ENCODE measurements around the gene UNC13B.
"Not testable (repeated sequence)": the region's sequence is repeated elsewhere in the genome, so short reads cannot be mapped to it uniquely, and the experiment has no call there.

Gene UNC13B

GRCh38 chr9:35229066-35229778, 67.4 kb downstream of the UNC13B start:
- peak; percentile 71 for DNase-seq

- DNase-seq: no peak
These were observed 68.0 kb downstream of the UNC13B start for GRCh38 chr9:35229779-35230143.

GRCh38 chr9:35232867-35233544, 71.2 kb downstream of the UNC13B start:
- peak; percentile 52 for DNase-seq

- DNase-seq: no peak
These were observed 74.9 kb downstream of the UNC13B start for GRCh38 chr9:35236692-35237091.

GRCh38 chr9:35237311-35237710, 75.5 kb downstream of the UNC13B start:
- peak; percentile 80 for DNase-seq

- DNase-seq: not testable (repeated sequence)
These were observed 84.1 kb downstream of the UNC13B start for GRCh38 chr9:35245945-35246344.

- DNase-seq: no peak
These were observed 91.3 kb downstream of the UNC13B start for GRCh38 chr9:35253075-35253474.

- DNase-seq: peak; percentile 81
These were observed 92.4 kb downstream of the UNC13B start for GRCh38 chr9:35254237-35254636.

GRCh38 chr9:35254984-35255857, 93.4 kb downstream of the UNC13B start:
- DNase-seq: no peak

- DNase-seq: peak; percentile 70
These were observed 96.3 kb downstream of the UNC13B start for GRCh38 chr9:35257986-35258659.

- DNase-seq: peak; percentile 86
These were observed 97.1 kb downstream of the UNC13B start for GRCh38 chr9:35258660-35259474.

- DNase-seq: no peak
These were observed 98.4 kb downstream of the UNC13B start for GRCh38 chr9:35260186-35260585.

- DNase-seq: no peak
These were observed 100.3 kb downstream of the UNC13B start for GRCh38 chr9:35262064-35262463.

GRCh38 chr9:35267710-35268109, 105.9 kb downstream of the UNC13B start:
- no peak for DNase-seq

- DNase-seq: no peak
These were observed 108.1 kb downstream of the UNC13B start for GRCh38 chr9:35269919-35270318.

- DNase-seq: no peak
These were observed 109.8 kb downstream of the UNC13B start for GRCh38 chr9:35271637-35272036.

GRCh38 chr9:35272989-35273388, 111.2 kb downstream of the UNC13B start:
- no peak for DNase-seq

- DNase-seq: no peak
These were observed 111.8 kb downstream of the UNC13B start for GRCh38 chr9:35273591-35273990.

GRCh38 chr9:35274993-35275392, 113.2 kb downstream of the UNC13B start:
- DNase-seq: no peak

- no peak for DNase-seq
These were observed 115.3 kb downstream of the UNC13B start for GRCh38 chr9:35277171-35277520.

- no peak for DNase-seq
These were observed 116.0 kb downstream of the UNC13B start for GRCh38 chr9:35277628-35278359.

GRCh38 chr9:35279946-35280345, 118.1 kb downstream of the UNC13B start:
- no peak for DNase-seq
